Activated T-cell treated with anti-CD3 and anti-CD28 coated beads for 48 hours (primary cell): ENCODE data around the gene NR1H3.
"Not testable (repeated sequence)": the region's sequence is repeated elsewhere in the genome, so short reads cannot be mapped to it uniquely, and the experiment has no call there.

Source experiments
- DNase-seq: peaks from one replicate; pipeline ENCODE4 v3.0.0-alpha.2; 2020; ENCODE audit warnings: low read depth

The NR1H3 gene

GRCh38 chr11:47257517-47258316 is at the start of gene NR1H3:
NR1H3 (plus strand) TSS chr11:47257996; CDS start chr11:47259217, 1,221 bp downstream.
- DNase-seq = no peak

- not testable (repeated sequence) for DNase-seq
Observed at GRCh38 chr11:47208008-47208552, 49.7 kb upstream of the NR1H3 start.

GRCh38 chr11:47208628-47209027 is 49.2 kb upstream of the NR1H3 start:
- DNase-seq = no peak

- DNase-seq = no peak
Observed at GRCh38 chr11:47212938-47213337, 44.9 kb upstream of the NR1H3 start.

GRCh38 chr11:47213950-47214565 is 43.7 kb upstream of the NR1H3 start:
- peak; percentile 82 for DNase-seq

GRCh38 chr11:47215366-47215910 is 42.4 kb upstream of the NR1H3 start:
- no peak for DNase-seq

- peak; percentile 64 for DNase-seq
Observed at GRCh38 chr11:47216121-47216798, 41.5 kb upstream of the NR1H3 start.

- no peak for DNase-seq
Observed at GRCh38 chr11:47220401-47220821, 37.4 kb upstream of the NR1H3 start.

GRCh38 chr11:47222696-47223095 is 35.1 kb upstream of the NR1H3 start:
- DNase-seq = no peak

- no peak for DNase-seq
Observed at GRCh38 chr11:47225552-47226400, 32.0 kb upstream of the NR1H3 start.

GRCh38 chr11:47229161-47229560 is 28.6 kb upstream of the NR1H3 start:
- no peak for DNase-seq

- DNase-seq = no peak
Observed at GRCh38 chr11:47233051-47233450, 24.7 kb upstream of the NR1H3 start.

- no peak for DNase-seq
Observed at GRCh38 chr11:47233989-47234668, 23.7 kb upstream of the NR1H3 start.

GRCh38 chr11:47234669-47235100 is 23.1 kb upstream of the NR1H3 start:
- no peak for DNase-seq

GRCh38 chr11:47235163-47235562 is 22.6 kb upstream of the NR1H3 start:
- no peak for DNase-seq

- no peak for DNase-seq
Observed at GRCh38 chr11:47236482-47236881, 21.3 kb upstream of the NR1H3 start.

GRCh38 chr11:47239852-47240251 is 17.9 kb upstream of the NR1H3 start:
- no peak for DNase-seq

GRCh38 chr11:47241841-47242301 is 15.9 kb upstream of the NR1H3 start:
- DNase-seq = no peak

- no peak for DNase-seq
Observed at GRCh38 chr11:47242596-47243192, 15.1 kb upstream of the NR1H3 start.

- DNase-seq = no peak
Observed at GRCh38 chr11:47243454-47243853, 14.3 kb upstream of the NR1H3 start.
